Stomach (tissue), 4 donors: ENCODE measurements around the gene GRIA3.

Source experiments
- EP300 ChIP-seq: sonication (generic); formaldehyde crosslinking; IDR thresholded peaks from one replicate; pipeline ENCODE4 v1.6.1; 2017; ENCODE audit warnings: antibody characterized with exemption
- POLR2A ChIP-seq, 4 donors: fragments of 450-650 bp; IDR thresholded peaks; one replicate each; pipeline ENCODE4 v1.6.1; 2016; ENCODE audit warnings: antibody characterized with exemption in 4 of 4, control low read depth in 2 of 4, mild to moderate bottlenecking in 1 of 4, moderate library complexity in 1 of 4
- TF ChIP-seq, protein P1 (sequence below), 7 experiments: fragments of 450-650 bp in 4 of 7; fragments of 200-600 bp in 3 of 7; sonication (generic) in 3 of 7; IDR thresholded peaks; one replicate each; pipeline ENCODE4 v1.5.1; 2016 to 2019; ENCODE audit warnings: antibody characterized with exemption in 7 of 7, control low read depth in 2 of 7, mild to moderate bottlenecking in 1 of 7

DNA sequence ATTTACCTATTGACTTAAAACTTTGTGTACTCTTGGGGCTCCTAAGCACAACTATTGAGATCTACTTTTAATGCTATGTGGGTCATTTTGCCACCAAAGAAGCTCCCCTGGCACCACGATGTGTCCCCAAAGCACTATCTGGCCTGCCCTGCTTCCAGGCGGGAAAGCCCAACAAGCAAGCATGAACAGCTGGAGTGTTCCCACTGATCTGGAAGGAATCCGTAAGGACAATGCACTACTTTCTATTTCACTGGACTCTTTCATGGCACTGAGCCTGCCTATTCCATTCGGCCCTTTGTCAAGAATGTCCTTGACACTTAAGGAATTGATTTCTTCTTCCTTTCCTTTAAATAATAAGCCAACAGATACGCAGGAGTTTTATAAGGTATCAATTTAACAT, 38.8 kb downstream of the GRIA3 start:
- TF ChIP-seq, protein P1, sequence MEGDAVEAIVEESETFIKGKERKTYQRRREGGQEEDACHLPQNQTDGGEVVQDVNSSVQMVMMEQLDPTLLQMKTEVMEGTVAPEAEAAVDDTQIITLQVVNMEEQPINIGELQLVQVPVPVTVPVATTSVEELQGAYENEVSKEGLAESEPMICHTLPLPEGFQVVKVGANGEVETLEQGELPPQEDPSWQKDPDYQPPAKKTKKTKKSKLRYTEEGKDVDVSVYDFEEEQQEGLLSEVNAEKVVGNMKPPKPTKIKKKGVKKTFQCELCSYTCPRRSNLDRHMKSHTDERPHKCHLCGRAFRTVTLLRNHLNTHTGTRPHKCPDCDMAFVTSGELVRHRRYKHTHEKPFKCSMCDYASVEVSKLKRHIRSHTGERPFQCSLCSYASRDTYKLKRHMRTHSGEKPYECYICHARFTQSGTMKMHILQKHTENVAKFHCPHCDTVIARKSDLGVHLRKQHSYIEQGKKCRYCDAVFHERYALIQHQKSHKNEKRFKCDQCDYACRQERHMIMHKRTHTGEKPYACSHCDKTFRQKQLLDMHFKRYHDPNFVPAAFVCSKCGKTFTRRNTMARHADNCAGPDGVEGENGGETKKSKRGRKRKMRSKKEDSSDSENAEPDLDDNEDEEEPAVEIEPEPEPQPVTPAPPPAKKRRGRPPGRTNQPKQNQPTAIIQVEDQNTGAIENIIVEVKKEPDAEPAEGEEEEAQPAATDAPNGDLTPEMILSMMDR (IDR thresholded peaks at IDR 0.05), result no peak
- TF ChIP-seq EP300, result no peak
- TF ChIP-seq POLR2A (IDR thresholded peaks at IDR 0.05), result no peak
